ENCODE measurements around the gene CDH22.

DNA sequence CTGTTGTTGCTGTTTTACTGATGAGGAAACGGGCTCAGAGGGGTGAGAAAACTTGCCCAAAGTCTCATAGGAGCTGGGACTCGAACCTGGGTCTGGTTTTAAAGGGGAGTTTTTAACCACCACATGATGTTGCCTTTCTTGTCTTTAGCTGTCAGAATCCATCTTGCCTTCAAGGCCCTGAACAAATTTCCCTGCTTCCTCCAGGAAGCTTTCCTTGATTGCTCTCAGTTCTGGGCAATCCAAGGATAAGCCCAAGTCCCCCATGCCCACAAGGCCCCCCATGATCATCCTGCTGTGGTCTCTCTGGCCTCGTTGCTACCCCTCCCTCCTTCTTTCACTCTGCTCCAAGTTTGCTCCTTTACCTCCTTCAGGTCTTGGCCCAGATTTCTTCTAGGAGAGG lies 116.7 kb downstream of the CDH22 start:
- TF ChIP-seq EP300 (conservative IDR thresholded peaks at IDR 0.05; ENCODE audit: poor library complexity, severe bottlenecking): no peak
- no peak for TF ChIP-seq CTCF (IDR thresholded peaks at IDR 0.05; ENCODE audit: poor library complexity, severe bottlenecking)
- TF ChIP-seq EZH2 (IDR thresholded peaks at IDR 0.05; ENCODE audit: borderline replicate concordance, insufficient read depth, low read length, poor library complexity, severe bottlenecking): no peak
- no peak for TF ChIP-seq POLR2AphosphoS5 (IDR thresholded peaks at IDR 0.05)
- TF ChIP-seq MXI1 (conservative IDR thresholded peaks at IDR 0.05; ENCODE audit: poor library complexity, severe bottlenecking): no peak
- TF ChIP-seq RAD21 (conservative IDR thresholded peaks at IDR 0.05): no peak
- TF ChIP-seq, protein P1, sequence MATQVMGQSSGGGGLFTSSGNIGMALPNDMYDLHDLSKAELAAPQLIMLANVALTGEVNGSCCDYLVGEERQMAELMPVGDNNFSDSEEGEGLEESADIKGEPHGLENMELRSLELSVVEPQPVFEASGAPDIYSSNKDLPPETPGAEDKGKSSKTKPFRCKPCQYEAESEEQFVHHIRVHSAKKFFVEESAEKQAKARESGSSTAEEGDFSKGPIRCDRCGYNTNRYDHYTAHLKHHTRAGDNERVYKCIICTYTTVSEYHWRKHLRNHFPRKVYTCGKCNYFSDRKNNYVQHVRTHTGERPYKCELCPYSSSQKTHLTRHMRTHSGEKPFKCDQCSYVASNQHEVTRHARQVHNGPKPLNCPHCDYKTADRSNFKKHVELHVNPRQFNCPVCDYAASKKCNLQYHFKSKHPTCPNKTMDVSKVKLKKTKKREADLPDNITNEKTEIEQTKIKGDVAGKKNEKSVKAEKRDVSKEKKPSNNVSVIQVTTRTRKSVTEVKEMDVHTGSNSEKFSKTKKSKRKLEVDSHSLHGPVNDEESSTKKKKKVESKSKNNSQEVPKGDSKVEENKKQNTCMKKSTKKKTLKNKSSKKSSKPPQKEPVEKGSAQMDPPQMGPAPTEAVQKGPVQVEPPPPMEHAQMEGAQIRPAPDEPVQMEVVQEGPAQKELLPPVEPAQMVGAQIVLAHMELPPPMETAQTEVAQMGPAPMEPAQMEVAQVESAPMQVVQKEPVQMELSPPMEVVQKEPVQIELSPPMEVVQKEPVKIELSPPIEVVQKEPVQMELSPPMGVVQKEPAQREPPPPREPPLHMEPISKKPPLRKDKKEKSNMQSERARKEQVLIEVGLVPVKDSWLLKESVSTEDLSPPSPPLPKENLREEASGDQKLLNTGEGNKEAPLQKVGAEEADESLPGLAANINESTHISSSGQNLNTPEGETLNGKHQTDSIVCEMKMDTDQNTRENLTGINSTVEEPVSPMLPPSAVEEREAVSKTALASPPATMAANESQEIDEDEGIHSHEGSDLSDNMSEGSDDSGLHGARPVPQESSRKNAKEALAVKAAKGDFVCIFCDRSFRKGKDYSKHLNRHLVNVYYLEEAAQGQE (IDR thresholded peaks at IDR 0.05; ENCODE audit: borderline replicate concordance): no peak
- TF ChIP-seq SMC3 (conservative IDR thresholded peaks at IDR 0.05; ENCODE audit: poor library complexity): no peak

Data from neural cell (in vitro differentiated cells).